ENCODE data around the gene RNF187. TPM values are rescaled to one million over a fixed set of nuclear protein-coding genes. Genes with fewer than 3 reads are reported as not detected.
A peak's percentile ranks its signal among the peaks of the same experiment; 100 is the strongest.

Gene RNF187
- total RNA-seq, 3 donors from 2014 or later (not counting 1 experiment from before 2014, with no cell fraction given): 68.6 to 102 (median 77.3) TPM

- no peaks in the 10 kb centered on the region for H3K36me3 Mint-ChIP-seq
- Histone ChIP-seq H3K27ac (ENCODE audit: low read length) (no peak overlapping the region), H3K4me3 (ENCODE audit: low read length) (no peak overlapping the region), H3K4me1 (ENCODE audit: control insufficient read depth, insufficient read depth, low read length) (peaks cover 26% of the 10 kb centered on the region), H3K36me3 (ENCODE audit: control insufficient read depth, insufficient read depth, low read length) (no peaks in the 10 kb centered on the region), H3K27me3 (ENCODE audit: control insufficient read depth, insufficient read depth, low read length) (peaks cover 4% of the 10 kb centered on the region), H3K9me3 (ENCODE audit: control insufficient read depth, insufficient read depth, low read length) (peaks cover 3% of the 10 kb centered on the region)
- H3K4me1 Mint-ChIP-seq: peaks cover 36 to 37% of the 10 kb centered on the region in 2 donors
- no peak for ATAC-seq
- H3K9me3 Mint-ChIP-seq: no peaks in the 10 kb centered on the region
- 74% methylated on average over 3 of the region's 3 CpGs for WGBS (ENCODE audit: insufficient coverage)
- intact Hi-C loops (cut with micrococcal nuclease): no loop called here
- TF ChIP-seq CTCF (IDR thresholded peaks at IDR 0.05): no peak
- H3K27ac Mint-ChIP-seq: no peak overlapping the region
- DNase-seq: no peak
- no peak overlapping the region for H3K4me3 Mint-ChIP-seq
- H3K27me3 Mint-ChIP-seq (ENCODE audit: low read depth in 2 of 2): peaks cover 0 to 7% of the 10 kb centered on the region in 2 donors
Measured at GRCh38 chr1:228474507-228474906, 12.7 kb upstream of the RNF187 start.

GRCh38 chr1:228475812-228476211, 11.4 kb upstream of the RNF187 start:
- Mint-ChIP-seq H3K4me1 (peaks cover 44% of the 10 kb centered on the region in 2 donors), H3K4me3 (no peak overlapping the region), H3K27ac (no peak overlapping the region), H3K9me3 (no peaks in the 10 kb centered on the region), H3K36me3 (no peaks in the 10 kb centered on the region), H3K27me3 (ENCODE audit: low read depth in 2 of 2) (peaks cover 0 to 4% of the 10 kb centered on the region in 2 donors)
- H3K27ac ChIP-seq (ENCODE audit: low read length): no peak overlapping the region
- H3K4me1 ChIP-seq (ENCODE audit: control insufficient read depth, insufficient read depth, low read length): peaks cover 33% of the 10 kb centered on the region
- 61% methylated on average over 2 of the region's 2 CpGs for WGBS (ENCODE audit: insufficient coverage)
- TF ChIP-seq CTCF (IDR thresholded peaks at IDR 0.05): no peak
- H3K4me3 ChIP-seq (ENCODE audit: low read length): no peak overlapping the region
- ATAC-seq (no peak), DNase-seq (no peak)
- H3K36me3 ChIP-seq (ENCODE audit: control insufficient read depth, insufficient read depth, low read length): no peaks in the 10 kb centered on the region
- peaks cover 2% of the 10 kb centered on the region for H3K27me3 ChIP-seq (ENCODE audit: control insufficient read depth, insufficient read depth, low read length)
- intact Hi-C loops (cut with micrococcal nuclease): no loop called here
- H3K9me3 ChIP-seq (ENCODE audit: control insufficient read depth, insufficient read depth, low read length): peaks cover 3% of the 10 kb centered on the region

- H3K9me3 Mint-ChIP-seq: no peaks in the 10 kb centered on the region
- H3K27me3 ChIP-seq (ENCODE audit: control insufficient read depth, insufficient read depth, low read length): no peaks in the 10 kb centered on the region
- no peak overlapping the region for H3K4me3 Mint-ChIP-seq
- DNase-seq (no peak), ATAC-seq (no peak)
- intact Hi-C loops (cut with micrococcal nuclease): no loop called here
- no peak overlapping the region for H3K27ac Mint-ChIP-seq
- H3K9me3 ChIP-seq (ENCODE audit: control insufficient read depth, insufficient read depth, low read length): peaks cover 3% of the 10 kb centered on the region
- H3K27me3 Mint-ChIP-seq (ENCODE audit: low read depth in 2 of 2): no peaks in the 10 kb centered on the region
- H3K4me1 ChIP-seq (ENCODE audit: control insufficient read depth, insufficient read depth, low read length): peaks cover 27% of the 10 kb centered on the region
- H3K27ac ChIP-seq (ENCODE audit: low read length): no peak overlapping the region
- no peaks in the 10 kb centered on the region for H3K36me3 ChIP-seq (ENCODE audit: control insufficient read depth, insufficient read depth, low read length)
- H3K4me3 ChIP-seq (ENCODE audit: low read length): no peak overlapping the region
- WGBS (ENCODE audit: insufficient coverage): 98% methylated on average over 4 of the region's 4 CpGs
- peaks cover 36 to 37% of the 10 kb centered on the region in 2 donors for H3K4me1 Mint-ChIP-seq
- H3K36me3 Mint-ChIP-seq: no peaks in the 10 kb centered on the region
- no peak for TF ChIP-seq CTCF (IDR thresholded peaks at IDR 0.05)
Measured at GRCh38 chr1:228477263-228477662, 9.9 kb upstream of the RNF187 start.

- 40% methylated on average over 3 of the region's 4 CpGs for WGBS (ENCODE audit: insufficient coverage)
- intact Hi-C loops (cut with micrococcal nuclease): no loop called here
- H3K27ac Mint-ChIP-seq: peak overlapping the region in 1 of 2 donors; percentile 90
Measured at GRCh38 chr1:228478326-228478725, 8.9 kb upstream of the RNF187 start.

More at GRCh38 chr1:228478326-228478725, 8.9 kb upstream of the RNF187 start:
- no peak overlapping the region for H3K27ac ChIP-seq (ENCODE audit: low read length)
- no peak overlapping the region for H3K4me3 ChIP-seq (ENCODE audit: low read length)
- H3K4me1 ChIP-seq (ENCODE audit: control insufficient read depth, insufficient read depth, low read length): peaks cover 21% of the 10 kb centered on the region
- Mint-ChIP-seq H3K4me3 (no peak overlapping the region), H3K27me3 (ENCODE audit: low read depth in 2 of 2) (no peaks in the 10 kb centered on the region), H3K4me1 (peaks cover 29 to 30% of the 10 kb centered on the region in 2 donors), H3K9me3 (no peaks in the 10 kb centered on the region), H3K36me3 (no peaks in the 10 kb centered on the region)
- ATAC-seq (no peak), DNase-seq (no peak)
- H3K27me3 ChIP-seq (ENCODE audit: control insufficient read depth, insufficient read depth, low read length): no peaks in the 10 kb centered on the region
- TF ChIP-seq CTCF (IDR thresholded peaks at IDR 0.05): no peak
- peaks cover 3% of the 10 kb centered on the region for H3K9me3 ChIP-seq (ENCODE audit: control insufficient read depth, insufficient read depth, low read length)
- H3K36me3 ChIP-seq (ENCODE audit: control insufficient read depth, insufficient read depth, low read length): no peaks in the 10 kb centered on the region

All from natural killer cell (primary cell).